Stimulated activated CD8-positive, alpha-beta memory T cell treated with anti-CD3 and anti-CD28 coated beads, Interleukin-7, amount 100 ng/mL, for 48 hours (primary cell): ENCODE measurements around the gene NFIL3.

Experiments
- DNase-seq, 2 donors: peaks; one replicate each; pipeline ENCODE4 v3.0.0-alpha.2; 2020; ENCODE audit warnings: low read depth in 1 of 2; ENCODE audit errors: extremely low read depth in 1 of 2

NFIL3 gene

GRCh38 chr9:91422758-91423711 is 597 bp downstream of the NFIL3 start:
- DNase-seq: no peak

DNA sequence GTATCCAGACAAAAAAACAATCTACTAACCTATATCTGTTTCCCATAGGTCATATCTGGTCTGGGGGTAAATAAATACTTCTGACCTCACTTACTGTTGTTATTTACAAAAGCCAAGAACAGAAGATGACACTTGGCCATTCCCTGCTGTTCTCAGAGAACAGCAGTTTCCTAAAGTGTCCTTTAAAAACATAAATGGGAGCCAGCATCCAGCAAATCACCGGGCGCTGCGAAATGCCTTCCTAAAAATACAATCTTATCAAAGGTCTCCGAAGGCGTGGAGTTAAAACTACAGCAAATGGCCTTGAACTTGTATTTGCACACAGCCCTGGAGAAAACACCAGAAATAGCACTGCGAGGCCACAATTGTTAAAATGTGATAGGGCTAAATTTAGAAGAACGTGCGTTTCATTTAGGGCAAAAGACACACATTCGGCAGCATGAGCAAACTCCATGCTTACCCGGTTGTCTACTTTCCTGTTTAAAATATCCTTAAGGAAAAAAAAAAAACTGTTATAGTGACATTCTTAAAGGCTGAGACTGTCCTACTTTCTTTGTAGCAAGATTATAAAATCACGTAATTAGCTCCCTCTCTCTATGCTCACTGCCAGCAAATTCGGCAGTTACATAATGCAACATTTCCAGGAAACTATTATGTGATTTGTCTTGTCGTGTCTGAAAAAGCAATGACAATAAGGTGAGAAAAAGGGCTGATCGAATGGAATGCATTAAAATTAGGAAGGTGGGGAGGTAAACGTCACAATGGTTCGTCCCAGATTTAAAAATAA is 1.5 kb downstream of the NFIL3 start:
- DNase-seq: no peak

GRCh38 chr9:91421128-91421765 is 2.4 kb downstream of the NFIL3 start:
- no peak for DNase-seq

GRCh38 chr9:91420501-91421127 is 3.0 kb downstream of the NFIL3 start:
- no peak for DNase-seq

- peak in 1 of 2 donors; percentile 63 for DNase-seq
These were observed 4.1 kb downstream of the NFIL3 start for GRCh38 chr9:91419222-91420191.

DNA sequence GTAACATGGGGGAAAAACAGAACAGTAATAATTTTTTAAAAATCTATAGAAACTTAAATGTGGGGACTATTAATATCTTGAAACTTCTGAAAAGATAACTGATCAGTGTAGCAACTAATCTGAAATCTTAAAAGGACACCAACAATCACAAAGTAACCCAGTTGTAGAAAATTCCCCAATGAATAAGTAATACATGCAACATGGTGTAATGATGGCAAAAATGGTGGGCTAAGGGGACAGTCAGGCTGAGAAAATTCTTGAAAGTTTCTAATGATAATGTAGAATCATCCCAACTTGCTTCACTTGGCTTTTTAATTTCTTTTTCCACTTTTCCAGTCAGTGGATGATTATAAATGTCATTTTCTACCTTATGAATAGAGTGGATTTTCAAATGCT is 5.4 kb downstream of the NFIL3 start:
- DNase-seq: no peak

DNA sequence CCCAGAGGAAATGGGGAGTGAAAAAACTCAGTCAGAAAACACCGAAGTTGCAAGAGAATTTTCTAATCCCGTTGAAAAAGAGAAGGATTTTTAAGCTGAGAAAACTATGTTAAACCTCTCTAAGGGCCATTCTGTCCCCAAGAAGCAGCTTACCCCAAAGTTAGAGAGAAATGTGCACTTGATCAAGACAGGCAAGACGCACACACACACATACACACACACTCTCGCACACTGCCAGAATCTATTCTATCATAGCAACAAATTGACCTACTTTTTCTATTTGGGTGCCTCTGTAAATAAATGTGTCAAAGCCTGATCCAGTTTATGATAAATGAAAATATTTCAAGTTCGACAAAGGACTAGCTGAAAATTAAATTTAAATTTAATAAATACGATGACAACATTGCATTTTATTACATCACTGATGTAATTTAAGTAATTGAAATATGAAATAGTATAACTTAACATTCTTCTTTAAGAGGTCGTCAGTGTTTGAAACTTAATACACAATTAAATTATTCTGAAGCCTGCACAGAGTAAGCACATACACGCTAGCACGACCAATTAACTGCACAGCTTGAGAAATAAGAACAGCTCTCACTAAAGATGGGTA is 5.9 kb downstream of the NFIL3 start:
- DNase-seq: no peak

DNA sequence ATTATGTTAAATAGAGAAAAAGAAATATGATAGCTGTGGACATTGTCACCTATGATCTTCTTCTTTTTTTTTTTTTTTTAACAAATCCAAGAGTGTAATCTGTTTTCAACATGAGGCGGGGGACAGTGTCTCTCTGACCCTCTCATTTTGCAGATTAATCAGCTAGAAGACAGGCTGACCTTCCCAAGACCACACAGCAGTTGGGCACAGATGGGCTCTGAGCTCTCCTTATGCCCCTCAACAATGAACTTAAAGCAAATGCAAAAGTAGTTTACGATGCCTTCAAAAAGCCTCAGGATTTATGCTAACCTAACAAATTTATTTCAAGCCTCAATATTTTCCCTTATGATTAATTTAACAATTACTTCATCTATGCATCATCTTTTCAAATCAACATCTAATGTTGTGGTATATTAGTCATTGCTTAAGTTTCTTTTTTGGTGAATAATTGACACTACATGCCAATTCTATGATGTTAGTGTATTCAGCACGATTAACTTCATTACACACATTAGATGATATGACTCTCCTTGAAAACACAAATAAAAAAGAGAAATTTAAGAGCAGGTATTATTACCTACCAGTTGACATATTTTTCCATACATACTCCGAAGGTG is 7.4 kb downstream of the NFIL3 start:
- no peak for DNase-seq

GRCh38 chr9:91415290-91415689 is 8.3 kb downstream of the NFIL3 start:
- DNase-seq: no peak

GRCh38 chr9:91412941-91413340 is 10.7 kb downstream of the NFIL3 start:
- DNase-seq: no peak

DNA sequence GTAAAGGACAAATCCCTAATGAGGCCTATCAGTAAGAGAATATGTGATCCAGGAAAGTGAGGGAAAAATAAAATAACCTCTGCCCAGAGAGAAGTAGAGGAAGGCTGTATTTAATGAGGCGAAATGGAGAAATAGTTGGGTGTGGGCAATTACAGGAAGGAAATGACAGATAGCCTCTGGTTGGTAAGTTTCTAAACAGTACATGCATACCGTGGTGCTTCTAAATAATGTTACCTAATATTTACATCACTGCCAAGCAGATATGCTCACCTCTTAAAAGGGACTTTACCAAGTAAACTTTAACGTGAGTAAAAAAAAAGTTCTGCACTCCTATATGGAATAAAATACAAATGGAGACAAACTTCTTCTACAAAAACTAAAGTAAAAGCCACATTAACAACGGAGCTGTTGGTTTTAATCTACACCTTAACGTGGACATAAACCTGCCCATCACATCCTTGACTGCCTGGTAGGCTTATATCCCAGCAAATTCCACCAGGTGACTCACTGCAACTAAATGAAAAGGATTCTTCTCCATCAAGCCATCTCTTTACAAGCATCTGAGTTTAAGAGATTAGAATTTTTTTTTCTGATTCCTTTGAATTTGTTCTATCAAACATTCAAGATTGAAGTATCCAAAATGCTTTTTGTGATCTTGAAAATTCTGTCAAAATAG is 12.4 kb downstream of the NFIL3 start:
- no peak for DNase-seq

DNA sequence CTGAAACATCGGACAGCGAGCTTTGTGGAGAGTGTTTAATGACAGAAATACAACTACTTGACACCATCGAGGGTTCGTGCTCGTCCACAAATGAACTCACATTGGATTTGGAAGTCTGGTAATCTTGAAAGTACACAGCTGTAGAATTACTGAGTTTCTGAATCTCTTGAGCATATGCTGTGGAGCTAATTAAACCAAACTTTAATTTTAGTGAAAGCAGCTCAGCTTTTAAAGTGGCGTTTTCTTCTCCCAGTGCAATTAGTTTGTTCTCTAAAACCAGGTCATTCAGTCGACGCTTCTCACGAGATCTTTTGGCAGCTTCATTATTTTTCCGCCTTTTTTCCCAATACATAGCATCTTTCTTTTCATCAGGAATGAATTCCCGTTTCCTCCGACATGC is 13.5 kb downstream of the NFIL3 start:
- DNase-seq: no peak

DNA sequence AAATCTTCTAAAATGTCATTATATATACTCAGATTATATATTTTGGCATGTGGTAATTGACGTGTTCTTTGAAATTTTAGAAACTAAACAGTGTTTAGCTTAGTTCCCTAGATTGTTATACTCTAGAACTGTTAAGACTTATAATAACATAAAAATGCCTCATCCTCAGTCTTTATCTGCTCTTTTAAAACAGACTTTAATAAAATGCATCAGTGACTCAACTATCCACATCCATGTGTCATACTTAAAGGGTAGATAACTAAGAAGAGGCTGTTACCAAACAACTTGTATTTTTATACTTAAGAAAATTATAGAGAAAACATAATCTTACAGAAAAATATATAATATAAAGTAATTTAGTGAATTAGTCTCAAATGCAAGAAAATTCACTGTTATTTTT is 15.2 kb downstream of the NFIL3 start:
- no peak for DNase-seq

DNA sequence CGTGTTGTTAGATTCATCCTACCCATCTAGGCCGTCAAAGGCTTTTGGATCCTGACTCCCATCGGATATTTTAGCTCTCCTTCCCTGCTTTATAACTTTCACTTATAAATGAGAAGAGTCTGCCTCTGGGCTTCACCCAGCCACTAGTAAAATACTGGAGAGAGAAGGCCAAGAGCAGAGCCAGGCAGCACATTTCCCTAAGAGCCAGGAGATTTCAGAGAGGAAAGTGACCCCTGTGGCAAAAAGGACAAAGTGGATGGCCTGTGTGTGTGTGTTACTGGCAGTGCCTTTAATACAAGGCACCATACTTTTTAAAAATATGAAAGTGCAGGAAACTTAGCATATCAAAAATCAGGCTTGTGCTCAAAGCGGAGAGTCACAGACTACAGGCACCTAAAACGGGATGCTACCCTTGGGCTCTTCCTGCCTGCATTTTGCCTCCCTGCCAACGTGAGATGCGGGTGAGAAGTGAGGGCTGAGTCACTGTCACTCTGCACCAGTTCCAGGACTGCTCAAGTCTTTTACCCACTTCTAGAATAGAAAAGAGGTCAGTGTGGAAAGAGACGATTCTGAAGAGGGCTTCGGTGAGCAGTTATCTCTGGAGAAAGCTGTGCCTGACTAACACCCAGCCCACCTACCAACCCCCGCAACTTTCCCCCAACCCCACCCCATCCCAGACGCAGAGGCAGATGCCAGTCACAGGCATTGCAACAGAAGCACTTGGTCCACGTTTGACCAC is 15.9 kb downstream of the NFIL3 start:
- DNase-seq: no peak

- DNase-seq: no peak
These were observed 18.1 kb downstream of the NFIL3 start for GRCh38 chr9:91405343-91406077.

DNA sequence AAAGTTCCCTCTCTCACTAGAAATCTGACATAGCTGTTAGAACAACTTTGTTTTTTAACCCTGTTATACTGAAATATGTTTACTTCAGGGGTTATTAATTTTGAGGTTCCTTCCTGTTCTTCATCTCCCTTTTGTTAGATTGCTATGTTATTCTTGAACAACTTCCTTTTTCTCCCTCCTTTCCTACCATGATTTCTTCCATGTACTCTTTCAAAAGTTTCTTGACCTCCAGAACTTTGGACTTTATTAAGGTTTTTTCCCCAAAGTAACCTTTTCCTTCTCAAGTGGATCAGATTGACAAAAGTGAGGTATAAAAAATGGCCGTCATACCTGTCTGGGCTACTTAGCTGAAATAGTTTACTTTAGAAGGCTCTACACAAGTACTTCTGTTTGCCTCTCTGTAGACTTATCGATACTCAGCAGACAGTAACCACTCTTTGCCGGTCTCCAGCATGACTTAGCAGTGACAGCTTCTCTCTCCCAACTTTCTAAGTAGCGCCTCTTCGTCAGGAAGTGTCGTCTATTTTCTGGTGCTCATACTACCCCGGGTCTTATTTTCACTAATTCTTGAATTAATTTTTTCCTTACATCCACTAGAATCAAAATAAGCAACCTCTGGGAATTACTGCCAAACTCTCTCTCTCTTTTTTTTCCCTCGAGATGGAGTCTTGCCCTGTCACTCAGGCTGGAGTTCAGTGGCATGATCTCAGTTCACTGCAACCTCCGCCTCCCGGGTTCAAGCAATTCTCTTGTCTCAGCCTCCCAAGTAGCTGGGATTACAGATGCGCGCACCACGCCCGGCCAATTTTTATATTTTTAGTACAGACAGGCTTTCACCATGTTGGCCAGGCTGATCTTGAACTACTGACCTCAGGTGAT is 19.7 kb downstream of the NFIL3 start:
- no peak for DNase-seq
